Measurements from ENCODE around the gene SCYGR3.
A peak's percentile ranks its signal among the peaks of the same experiment; 100 is the strongest.

The SCYGR3 gene

GRCh38 chr2:227615181-227615580, 541 bp upstream of the SCYGR3 start:
- H3K23ac ChIP-seq (ENCODE audit: low read length in 2 of 2) = no peak overlapping the region
- H4K91ac ChIP-seq (ENCODE audit: low read length) = no peak overlapping the region
- no peak overlapping the region for H2BK120ac ChIP-seq (ENCODE audit: low read depth, low read length)
- H3K36me3 ChIP-seq (ENCODE audit: control insufficient read depth in 1 of 2, insufficient read depth in 2 of 2, low read depth in 1 of 2, low read length in 2 of 2) = no peaks in the 10 kb centered on the region
- no peak overlapping the region for H3K18ac ChIP-seq (ENCODE audit: low read depth in 1 of 2, low read length in 2 of 2)
- H3K4me2 ChIP-seq (ENCODE audit: low read length, poor library complexity, severe bottlenecking) = no peak overlapping the region
- no peak overlapping the region for H2BK5ac ChIP-seq (ENCODE audit: low read depth, low read length, poor library complexity, severe bottlenecking)
- peaks cover 2% of the 10 kb centered on the region for H3K4me1 ChIP-seq (ENCODE audit: control insufficient read depth, insufficient read depth, low read depth, low read length)
- DNase-seq = no peak
- no peak overlapping the region for H3K14ac ChIP-seq (ENCODE audit: low read length in 2 of 2)
- H2AFZ ChIP-seq (ENCODE audit: low read depth, low read length) = no peak overlapping the region
- H2BK15ac ChIP-seq (ENCODE audit: low read depth, poor library complexity, severe bottlenecking) = no peak overlapping the region
- H3K4me3 ChIP-seq (ENCODE audit: insufficient read depth in 1 of 2, low read depth in 1 of 2, low read length in 2 of 2) = no peak overlapping the region
- no peak overlapping the region for H4K8ac ChIP-seq (ENCODE audit: low read length)
- H3K27me3 ChIP-seq (ENCODE audit: control insufficient read depth in 1 of 2, insufficient read depth in 1 of 2, low read length in 2 of 2) = peaks cover 0 to 6% of the 10 kb centered on the region in 2 experiments
- 87% methylated on average over 4 of the region's 4 CpGs for WGBS
- H3K9ac ChIP-seq (ENCODE audit: low read length) = no peak overlapping the region
- H3K4ac ChIP-seq (ENCODE audit: low read depth in 1 of 2, low read length in 2 of 2) = no peak overlapping the region
- no peak overlapping the region for H3K27ac ChIP-seq (ENCODE audit: low read length, poor library complexity, severe bottlenecking)
- no peaks in the 10 kb centered on the region for H3K9me3 ChIP-seq (ENCODE audit: control insufficient read depth, low read length)
- no peaks in the 10 kb centered on the region for H3K79me1 ChIP-seq (replicated peaks; ENCODE audit: low read length, poor library complexity, severe bottlenecking)
- H2BK12ac ChIP-seq (ENCODE audit: low read length in 2 of 2) = no peak overlapping the region
- H2AK5ac ChIP-seq (ENCODE audit: low read length, severe bottlenecking) = no peak overlapping the region

- Histone ChIP-seq H2BK12ac (ENCODE audit: low read length in 2 of 2) (no peak overlapping the region), H4K8ac (ENCODE audit: low read length) (no peak overlapping the region), H3K4me1 (ENCODE audit: control insufficient read depth, insufficient read depth, low read depth, low read length) (peaks cover 2% of the 10 kb centered on the region), H2BK15ac (ENCODE audit: low read depth, poor library complexity, severe bottlenecking) (no peak overlapping the region), H3K36me3 (ENCODE audit: control insufficient read depth in 1 of 2, insufficient read depth in 2 of 2, low read depth in 1 of 2, low read length in 2 of 2) (no peaks in the 10 kb centered on the region), H3K23ac (ENCODE audit: low read length in 2 of 2) (no peak overlapping the region), H3K27ac (ENCODE audit: low read length, poor library complexity, severe bottlenecking) (no peak overlapping the region), H3K14ac (ENCODE audit: low read length in 2 of 2) (peak overlapping the region in 1 of 2 experiments; percentile 84), H2BK5ac (ENCODE audit: low read depth, low read length, poor library complexity, severe bottlenecking) (no peak overlapping the region), H3K9me3 (ENCODE audit: control insufficient read depth, low read length) (no peaks in the 10 kb centered on the region), H3K9ac (ENCODE audit: low read length) (no peak overlapping the region), H3K4ac (ENCODE audit: low read depth in 1 of 2, low read length in 2 of 2) (no peak overlapping the region), H2AFZ (ENCODE audit: low read depth, low read length) (no peak overlapping the region), H2AK5ac (ENCODE audit: low read length, severe bottlenecking) (no peak overlapping the region), H3K79me1 (replicated peaks; ENCODE audit: low read length, poor library complexity, severe bottlenecking) (no peaks in the 10 kb centered on the region), H4K91ac (ENCODE audit: low read length) (no peak overlapping the region), H2BK120ac (ENCODE audit: low read depth, low read length) (no peak overlapping the region), H3K27me3 (ENCODE audit: control insufficient read depth in 1 of 2, insufficient read depth in 1 of 2, low read length in 2 of 2) (peaks cover 0 to 6% of the 10 kb centered on the region in 2 experiments), H3K4me3 (ENCODE audit: insufficient read depth in 1 of 2, low read depth in 1 of 2, low read length in 2 of 2) (no peak overlapping the region), H3K4me2 (ENCODE audit: low read length, poor library complexity, severe bottlenecking) (no peak overlapping the region), H3K18ac (ENCODE audit: low read depth in 1 of 2, low read length in 2 of 2) (no peak overlapping the region)
- WGBS = 76% methylated on average over 1 of the region's 4 CpGs
- no peak for DNase-seq
Observed at GRCh38 chr2:227614246-227614645, 394 bp downstream of the SCYGR3 start.

GRCh38 chr2:227613272-227613660, 1.4 kb downstream of the SCYGR3 start:
- Histone ChIP-seq H2BK120ac (ENCODE audit: low read depth, low read length) (no peak overlapping the region), H4K91ac (ENCODE audit: low read length) (no peak overlapping the region), H3K23ac (ENCODE audit: low read length in 2 of 2) (no peak overlapping the region), H3K4me1 (ENCODE audit: control insufficient read depth, insufficient read depth, low read depth, low read length) (peaks cover 2% of the 10 kb centered on the region), H2BK15ac (ENCODE audit: low read depth, poor library complexity, severe bottlenecking) (no peak overlapping the region), H3K27me3 (ENCODE audit: control insufficient read depth in 1 of 2, insufficient read depth in 1 of 2, low read length in 2 of 2) (peaks cover 0 to 6% of the 10 kb centered on the region in 2 experiments), H3K27ac (ENCODE audit: low read length, poor library complexity, severe bottlenecking) (no peak overlapping the region), H4K8ac (ENCODE audit: low read length) (no peak overlapping the region), H3K36me3 (ENCODE audit: control insufficient read depth in 1 of 2, insufficient read depth in 2 of 2, low read depth in 1 of 2, low read length in 2 of 2) (no peaks in the 10 kb centered on the region), H3K18ac (ENCODE audit: low read depth in 1 of 2, low read length in 2 of 2) (no peak overlapping the region), H3K9me3 (ENCODE audit: control insufficient read depth, low read length) (no peaks in the 10 kb centered on the region), H3K4ac (ENCODE audit: low read depth in 1 of 2, low read length in 2 of 2) (no peak overlapping the region), H3K14ac (ENCODE audit: low read length in 2 of 2) (no peak overlapping the region), H2BK5ac (ENCODE audit: low read depth, low read length, poor library complexity, severe bottlenecking) (no peak overlapping the region), H3K4me2 (ENCODE audit: low read length, poor library complexity, severe bottlenecking) (no peak overlapping the region), H2AK5ac (ENCODE audit: low read length, severe bottlenecking) (no peak overlapping the region), H3K4me3 (ENCODE audit: insufficient read depth in 1 of 2, low read depth in 1 of 2, low read length in 2 of 2) (no peak overlapping the region), H2AFZ (ENCODE audit: low read depth, low read length) (no peak overlapping the region), H3K79me1 (replicated peaks; ENCODE audit: low read length, poor library complexity, severe bottlenecking) (no peaks in the 10 kb centered on the region), H3K9ac (ENCODE audit: low read length) (no peak overlapping the region), H2BK12ac (ENCODE audit: low read length in 2 of 2) (no peak overlapping the region)
- WGBS = 51% methylated on average over 2 of the region's 4 CpGs
- DNase-seq = no peak

- Histone ChIP-seq H2BK120ac (ENCODE audit: low read depth, low read length) (no peak overlapping the region), H2AFZ (ENCODE audit: low read depth, low read length) (no peak overlapping the region), H3K4ac (ENCODE audit: low read depth in 1 of 2, low read length in 2 of 2) (no peak overlapping the region), H2BK15ac (ENCODE audit: low read depth, poor library complexity, severe bottlenecking) (no peak overlapping the region), H4K91ac (ENCODE audit: low read length) (no peak overlapping the region), H3K4me2 (ENCODE audit: low read length, poor library complexity, severe bottlenecking) (no peak overlapping the region), H4K8ac (ENCODE audit: low read length) (no peak overlapping the region), H2BK12ac (ENCODE audit: low read length in 2 of 2) (no peak overlapping the region), H3K4me1 (ENCODE audit: control insufficient read depth, insufficient read depth, low read depth, low read length) (peaks cover 2% of the 10 kb centered on the region), H3K18ac (ENCODE audit: low read depth in 1 of 2, low read length in 2 of 2) (no peak overlapping the region), H2AK5ac (ENCODE audit: low read length, severe bottlenecking) (no peak overlapping the region), H3K79me1 (replicated peaks; ENCODE audit: low read length, poor library complexity, severe bottlenecking) (no peaks in the 10 kb centered on the region), H3K9me3 (ENCODE audit: control insufficient read depth, low read length) (no peaks in the 10 kb centered on the region), H3K27ac (ENCODE audit: low read length, poor library complexity, severe bottlenecking) (no peak overlapping the region), H3K36me3 (ENCODE audit: control insufficient read depth in 1 of 2, insufficient read depth in 2 of 2, low read depth in 1 of 2, low read length in 2 of 2) (no peaks in the 10 kb centered on the region), H3K4me3 (ENCODE audit: insufficient read depth in 1 of 2, low read depth in 1 of 2, low read length in 2 of 2) (no peak overlapping the region), H3K27me3 (ENCODE audit: control insufficient read depth in 1 of 2, insufficient read depth in 1 of 2, low read length in 2 of 2) (peaks cover 0 to 6% of the 10 kb centered on the region in 2 experiments), H3K14ac (ENCODE audit: low read length in 2 of 2) (no peak overlapping the region), H3K23ac (ENCODE audit: low read length in 2 of 2) (peak overlapping the region in 1 of 2 experiments; percentile 72), H2BK5ac (ENCODE audit: low read depth, low read length, poor library complexity, severe bottlenecking) (no peak overlapping the region), H3K9ac (ENCODE audit: low read length) (no peak overlapping the region)
- 78% methylated on average over 11 of the region's 11 CpGs for WGBS
- no peak for DNase-seq
Observed at GRCh38 chr2:227612546-227613271, 1.9 kb downstream of the SCYGR3 start.

All from mesenchymal stem cell (in vitro differentiated cells and primary cell).